Loucy (cell line): Measurements from ENCODE around the gene LOC128125822.
"Not testable (repeated sequence)": the region's sequence is repeated elsewhere in the genome, so short reads cannot be mapped to it uniquely, and the experiment has no call there.

Experiments
- H2AFZ ChIP-seq: fragments of 200-600 bp; sonication (generic); 2 replicates; pipeline ENCODE4 v1.6.0; 2016; ENCODE audit warnings: antibody characterized with exemption, mild to moderate bottlenecking, low read length, moderate library complexity
- H3F3A ChIP-seq: fragments of 200-600 bp; 2 replicates; pipeline ENCODE4 v1.6.0; 2016; ENCODE audit warnings: antibody characterized with exemption, low read depth, mild to moderate bottlenecking
- H3K27me3 ChIP-seq: fragments of 200-600 bp; sonication (generic); 2 replicates; pipeline ENCODE4 v1.6.1; 2014; ENCODE audit warnings: low read length, mild to moderate bottlenecking; ENCODE audit not compliant: insufficient read depth, poor library complexity, severe bottlenecking
- H3K36me3 ChIP-seq: fragments of 200-600 bp; sonication (generic); 2 replicates; pipeline ENCODE4 v1.6.1; 2016; ENCODE audit warnings: low read length; ENCODE audit not compliant: insufficient read depth
- H3K4me1 ChIP-seq: fragments of 200-600 bp; sonication (generic); 2 replicates; pipeline ENCODE4 v1.5.1; 2014; ENCODE audit warnings: low read length, mild to moderate bottlenecking; ENCODE audit not compliant: insufficient read depth, poor library complexity, severe bottlenecking
- H3K4me2 ChIP-seq: fragments of 200-600 bp; sonication (generic); 2 replicates; pipeline ENCODE4 v1.6.0; 2014; ENCODE audit warnings: antibody characterized with exemption, low read length, low read depth, mild to moderate bottlenecking; ENCODE audit not compliant: poor library complexity, severe bottlenecking
- H3K4me3 ChIP-seq: fragments of 200-600 bp; sonication (generic); 2 replicates; pipeline ENCODE4 v1.5.1; 2014; ENCODE audit warnings: low read length, mild to moderate bottlenecking, mixed read lengths; ENCODE audit not compliant: poor library complexity, severe bottlenecking
- H3K79me2 ChIP-seq: fragments of 200-600 bp; sonication (generic); 2 replicates; pipeline ENCODE4 v1.6.1; 2014; ENCODE audit warnings: low read length; ENCODE audit not compliant: insufficient read depth
- H3K9ac ChIP-seq: fragments of 200-600 bp; sonication (generic); 2 replicates; pipeline ENCODE4 v1.6.0; 2014; ENCODE audit warnings: mild to moderate bottlenecking, low read depth, low read length, moderate library complexity; ENCODE audit not compliant: poor library complexity, severe bottlenecking
- H3K9me2 ChIP-seq: fragments of 200-600 bp; sonication (generic); replicated peaks from 2 replicates; pipeline ENCODE4 v1.6.1; 2016; ENCODE audit warnings: low read depth, low read length, mixed read lengths
- H3K9me3 ChIP-seq: fragments of 200-600 bp; sonication (generic); 2 replicates; pipeline ENCODE4 v1.6.1; 2014; ENCODE audit warnings: mild to moderate bottlenecking, antibody characterized with exemption, low read length, low read depth; ENCODE audit not compliant: insufficient read depth
- H4K20me1 ChIP-seq: fragments of 200-600 bp; sonication (generic); 2 replicates; pipeline ENCODE4 v1.6.0; 2014; ENCODE audit warnings: antibody characterized with exemption, low read length, mild to moderate bottlenecking; ENCODE audit not compliant: insufficient read depth, poor library complexity, severe bottlenecking
- CTCF ChIP-seq: fragments of 200-600 bp; sonication (generic); conservative IDR thresholded peaks from 2 replicates; pipeline ENCODE4 v1.5.1; 2014; ENCODE audit warnings: mild to moderate bottlenecking, antibody characterized with exemption, low read length
- EZH2phosphoT487 ChIP-seq: fragments of 200-600 bp; IDR thresholded peaks from 2 replicates; pipeline ENCODE4 v1.6.1; 2018; ENCODE audit warnings: antibody characterized with exemption, mild to moderate bottlenecking, moderate library complexity, borderline replicate concordance

Gene LOC128125822

DNA sequence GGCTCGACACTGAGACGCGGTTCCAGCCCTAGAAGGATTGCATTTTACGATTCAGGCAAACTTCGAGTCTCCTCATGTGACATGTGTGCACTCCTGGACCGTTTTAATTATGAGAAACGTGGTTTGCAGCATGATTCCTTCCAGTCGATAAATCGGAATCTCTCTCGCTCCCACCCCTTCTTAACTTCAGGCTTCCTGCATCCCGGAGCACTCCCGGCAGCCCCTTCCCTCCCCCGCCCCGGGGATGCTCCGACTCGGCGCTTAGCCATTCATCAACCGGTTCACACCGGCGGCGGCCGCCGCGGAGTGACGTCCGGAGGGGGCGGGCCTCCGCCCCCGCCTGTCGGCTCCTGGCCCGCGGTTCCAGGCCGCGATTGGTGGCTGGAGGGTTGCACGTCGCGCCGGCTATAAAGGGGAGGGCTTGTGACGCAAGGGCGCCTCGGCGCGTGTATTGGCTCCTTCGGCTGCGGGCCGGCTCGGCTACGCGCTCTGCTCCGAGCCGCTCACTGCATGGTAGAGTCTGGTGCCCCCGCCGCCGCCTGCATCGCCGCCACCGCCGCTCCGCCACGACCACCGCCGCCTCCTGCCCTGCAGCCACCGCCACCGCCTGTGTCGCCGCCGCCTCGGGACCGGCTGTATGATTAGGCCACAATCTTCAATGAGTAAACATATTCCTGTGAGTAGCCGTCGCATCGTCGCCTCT, at the start of gene LOC128125822, which contains the start of gene PTP4A1:
LOC128125822 (plus strand) TSS at position 437 of the 703 bp plus-strand sequence.
PTP4A1 (plus strand) TSS at position 437 of the 703 bp plus-strand sequence. CDS start 4,401 bp downstream, outside the sequence.
- peaks cover 21% of the 10 kb centered on the region for H3K4me1 ChIP-seq
- peaks cover 34% of the 10 kb centered on the region for H4K20me1 ChIP-seq
- H3K27me3 ChIP-seq: peaks cover 19% of the 10 kb centered on the region
- H2AFZ ChIP-seq: peak within 1 kb of the TSS; percentile 98
- peak within 1 kb of the TSS; percentile 86 for H3K4me3 ChIP-seq
- peaks cover 49% of the 10 kb centered on the region for H3K79me2 ChIP-seq
- no peaks in the 10 kb centered on the region for H3K9me3 ChIP-seq
- H3K36me3 ChIP-seq: peaks cover 11% of the 10 kb centered on the region
- no peaks in the 10 kb centered on the region for H3F3A ChIP-seq
- H3K9me2 ChIP-seq: no peaks in the 10 kb centered on the region
- H3K4me2 ChIP-seq: peak within 1 kb of the TSS; percentile 84
- peak within 1 kb of the TSS; percentile 98 for H3K9ac ChIP-seq
- no peak for TF ChIP-seq CTCF
- no peak for TF ChIP-seq EZH2phosphoT487

DNA sequence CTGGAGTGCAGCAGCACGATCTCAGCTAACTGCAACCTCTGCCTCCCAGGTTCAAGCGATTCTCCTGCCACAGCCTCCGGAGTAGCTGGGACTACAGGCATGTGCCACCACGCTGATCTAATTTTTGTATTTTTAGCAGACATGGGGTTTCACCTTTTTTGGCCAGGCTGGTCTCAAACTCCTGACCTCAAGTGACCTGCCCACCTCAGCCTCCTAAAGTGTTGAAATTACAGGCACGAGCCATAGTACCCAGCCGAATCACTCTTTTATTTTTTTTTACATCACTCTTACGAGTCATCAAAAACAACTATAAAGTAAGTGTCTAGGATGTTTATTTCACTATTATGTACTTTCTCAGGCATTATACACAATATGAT, 49.4 kb upstream of the LOC128125822 start:
- H3K27me3 ChIP-seq, H4K20me1 ChIP-seq, H3K9me2 ChIP-seq, H3K4me3 ChIP-seq, H3F3A ChIP-seq, H3K4me1 ChIP-seq, H3K9ac ChIP-seq, H3K36me3 ChIP-seq, H2AFZ ChIP-seq, H3K4me2 ChIP-seq, H3K9me3 ChIP-seq, H3K79me2 ChIP-seq: not testable (repeated sequence)

- Histone ChIP-seq H4K20me1 (no peaks in the 10 kb centered on the region), H3K9me2 (no peaks in the 10 kb centered on the region), H3K4me3 (no peak overlapping the region), H3K79me2 (no peaks in the 10 kb centered on the region), H3K27me3 (no peaks in the 10 kb centered on the region), H3K4me2 (no peak overlapping the region), H3K9ac (no peak overlapping the region), H3K9me3 (no peaks in the 10 kb centered on the region), H3K36me3 (no peaks in the 10 kb centered on the region), H3K4me1 (no peaks in the 10 kb centered on the region), H2AFZ (no peak overlapping the region), H3F3A (no peaks in the 10 kb centered on the region)
- TF ChIP-seq EZH2phosphoT487 (no peak), CTCF (no peak)
These were observed 48.6 kb upstream of the LOC128125822 start for GRCh38 chr6:63523630-63524029.
